Measurements from ENCODE around the gene SPATA4.
A peak's percentile ranks its signal among the peaks of the same experiment; 100 is the strongest.

Gene SPATA4

DNA sequence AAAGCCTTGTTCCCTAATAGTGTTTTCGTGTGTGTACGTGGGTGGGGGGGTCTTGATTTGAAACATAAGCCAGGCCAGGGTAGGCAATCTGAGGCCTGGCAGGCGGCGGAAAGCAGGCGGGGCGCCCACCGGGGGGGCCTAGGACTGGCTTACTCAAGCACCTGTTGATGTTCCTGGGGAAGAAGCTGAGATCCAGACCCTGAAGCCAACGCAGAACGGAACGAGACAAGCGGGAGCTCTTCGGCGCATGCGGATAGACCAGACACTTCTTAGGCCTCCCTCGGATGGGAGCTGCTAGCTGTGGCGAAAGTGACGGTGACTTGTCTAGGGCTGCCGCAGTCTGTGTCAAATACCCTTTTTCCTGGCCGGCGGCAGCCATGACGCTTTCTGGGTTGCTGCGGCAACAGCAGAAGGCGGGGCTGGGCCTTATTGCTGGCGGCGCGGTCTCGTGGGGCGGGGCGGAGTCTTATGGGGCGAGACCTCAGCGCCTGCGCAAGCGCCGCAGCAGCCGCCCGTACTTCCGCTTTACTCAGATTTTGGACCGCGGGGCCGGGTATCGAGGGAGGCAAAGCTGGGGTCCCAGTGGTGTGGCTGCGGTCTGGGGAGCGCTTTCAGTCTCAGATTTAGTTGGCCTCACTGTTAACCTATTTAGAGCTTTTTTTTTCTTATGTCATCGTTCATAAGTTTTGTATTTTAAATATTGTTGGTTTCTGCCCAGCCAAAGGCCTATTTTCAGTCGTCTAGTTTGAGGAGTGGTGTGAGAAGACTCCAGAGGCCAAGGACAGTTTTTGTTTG is at the start of gene SPATA4:
Gene SPATA4, minus strand, starts transcription at position 402 of the 795 bp plus-strand sequence. Its CDS starts 23 bp downstream, at position 379.
- H3K27ac ChIP-seq (ENCODE audit: low read depth, low read length) = peak within 1 kb of the TSS; percentile 58
- peaks cover 0 to 4% (median 0%) of the 10 kb centered on the region in 5 donors for H3K27me3 ChIP-seq (ENCODE audit: control insufficient read depth in 5 of 5, insufficient read depth in 4 of 5, low read length in 5 of 5)
- H3K9ac ChIP-seq (ENCODE audit: low read length in 5 of 5) = peak within 1 kb of the TSS; percentile 48 to 82 (median 80)
- no peaks in the 10 kb centered on the region for H3K36me3 ChIP-seq (ENCODE audit: control insufficient read depth in 5 of 5, insufficient read depth in 5 of 5, low read length in 5 of 5)
- H3K9me3 ChIP-seq (ENCODE audit: control insufficient read depth in 5 of 5, low read length in 5 of 5) = no peaks in the 10 kb centered on the region
- H3K4me3 ChIP-seq (ENCODE audit: low read depth in 1 of 5, low read length in 5 of 5) = peak within 1 kb of the TSS; percentile 79 to 96 (median 93)
- peaks cover 0 to 9% (median 7%) of the 10 kb centered on the region in 5 donors for H3K4me1 ChIP-seq (ENCODE audit: control insufficient read depth in 5 of 5, insufficient read depth in 5 of 5, low read length in 5 of 5)

DNA sequence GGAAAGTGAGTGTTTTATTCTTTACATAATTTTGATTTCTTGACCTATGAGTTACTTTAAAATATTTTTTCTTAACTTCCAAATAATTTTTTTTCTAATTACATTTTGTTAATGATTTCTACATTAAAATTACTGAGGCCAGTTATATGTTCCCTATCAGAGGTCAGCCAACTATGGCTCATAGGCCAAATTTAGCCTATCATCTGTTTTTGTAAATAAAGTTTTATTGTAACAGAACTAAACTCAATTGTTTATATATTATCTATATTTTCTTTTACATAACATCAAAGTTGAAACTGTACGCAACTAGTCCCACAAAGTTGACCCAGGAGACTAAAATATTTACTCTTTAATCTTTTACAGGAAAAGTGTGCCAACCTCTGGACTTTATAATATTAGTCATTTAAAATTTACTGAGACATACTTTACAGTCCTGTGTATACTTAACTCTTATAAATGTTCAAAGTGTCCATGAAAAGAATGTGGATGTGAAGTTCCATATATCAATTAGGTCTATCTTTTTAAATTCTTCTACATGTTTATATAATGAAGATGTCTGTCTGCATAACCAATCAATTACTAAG is 47.5 kb upstream of the SPATA4 start:
- H3K27me3 ChIP-seq (ENCODE audit: control insufficient read depth in 5 of 5, insufficient read depth in 4 of 5, low read length in 5 of 5) = no peaks in the 10 kb centered on the region
- H3K4me3 ChIP-seq (ENCODE audit: low read depth in 1 of 5, low read length in 5 of 5) = no peak overlapping the region
- H3K9ac ChIP-seq (ENCODE audit: low read length in 5 of 5) = no peak overlapping the region
- H3K27ac ChIP-seq (ENCODE audit: low read depth, low read length) = no peak overlapping the region
- no peaks in the 10 kb centered on the region for H3K36me3 ChIP-seq (ENCODE audit: control insufficient read depth in 5 of 5, insufficient read depth in 5 of 5, low read length in 5 of 5)
- no peaks in the 10 kb centered on the region for H3K9me3 ChIP-seq (ENCODE audit: control insufficient read depth in 5 of 5, low read length in 5 of 5)
- no peaks in the 10 kb centered on the region for H3K4me1 ChIP-seq (ENCODE audit: control insufficient read depth in 5 of 5, insufficient read depth in 5 of 5, low read length in 5 of 5)

DNA sequence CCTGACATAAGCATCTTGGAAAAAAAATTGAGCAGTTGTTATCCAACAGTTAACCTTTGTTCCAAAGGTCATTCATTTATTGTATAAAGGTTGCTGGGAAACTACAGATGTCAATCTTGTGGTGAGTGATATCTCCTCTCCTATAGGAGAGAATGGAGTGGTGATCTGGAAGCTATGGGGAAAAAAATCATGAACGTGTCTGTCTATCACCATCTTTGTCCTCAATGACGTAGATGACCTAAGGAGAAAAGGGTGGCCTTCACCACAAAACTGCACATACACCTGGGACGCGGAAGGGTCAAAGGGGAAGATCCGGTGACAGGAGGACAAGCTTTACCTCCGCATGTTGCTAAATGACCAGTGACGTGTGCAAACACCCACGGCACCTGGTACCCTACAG is 46.3 kb upstream of the SPATA4 start:
- Histone ChIP-seq H3K36me3 (ENCODE audit: control insufficient read depth in 5 of 5, insufficient read depth in 5 of 5, low read length in 5 of 5) (no peaks in the 10 kb centered on the region), H3K9me3 (ENCODE audit: control insufficient read depth in 5 of 5, low read length in 5 of 5) (no peaks in the 10 kb centered on the region), H3K9ac (ENCODE audit: low read length in 5 of 5) (no peak overlapping the region), H3K27me3 (ENCODE audit: control insufficient read depth in 5 of 5, insufficient read depth in 4 of 5, low read length in 5 of 5) (no peaks in the 10 kb centered on the region), H3K4me3 (ENCODE audit: low read depth in 1 of 5, low read length in 5 of 5) (no peak overlapping the region), H3K4me1 (ENCODE audit: control insufficient read depth in 5 of 5, insufficient read depth in 5 of 5, low read length in 5 of 5) (no peaks in the 10 kb centered on the region), H3K27ac (ENCODE audit: low read depth, low read length) (no peak overlapping the region)

DNA sequence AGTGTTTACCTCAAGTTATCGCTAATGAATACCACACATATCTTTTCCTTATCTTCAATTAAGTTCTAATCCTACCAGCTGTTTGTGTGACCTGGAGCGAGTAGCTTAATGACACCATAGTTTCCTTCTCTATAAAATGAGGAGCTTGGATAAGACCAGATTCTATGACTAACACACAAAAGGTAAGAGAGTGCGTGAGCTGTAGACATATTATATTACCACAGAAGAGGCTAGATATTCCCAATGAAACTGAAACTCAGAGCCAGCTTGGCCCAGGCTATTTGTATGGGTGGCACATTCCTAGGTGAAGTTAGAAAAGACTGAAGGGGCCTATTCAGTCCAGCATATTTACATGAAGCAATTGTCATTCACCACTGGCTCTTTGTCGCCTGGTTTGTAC is 43.4 kb upstream of the SPATA4 start:
- Histone ChIP-seq H3K4me3 (ENCODE audit: low read depth in 1 of 5, low read length in 5 of 5) (no peak overlapping the region), H3K27me3 (ENCODE audit: control insufficient read depth in 5 of 5, insufficient read depth in 4 of 5, low read length in 5 of 5) (no peaks in the 10 kb centered on the region), H3K36me3 (ENCODE audit: control insufficient read depth in 5 of 5, insufficient read depth in 5 of 5, low read length in 5 of 5) (no peaks in the 10 kb centered on the region), H3K9me3 (ENCODE audit: control insufficient read depth in 5 of 5, low read length in 5 of 5) (no peaks in the 10 kb centered on the region), H3K27ac (ENCODE audit: low read depth, low read length) (no peak overlapping the region), H3K4me1 (ENCODE audit: control insufficient read depth in 5 of 5, insufficient read depth in 5 of 5, low read length in 5 of 5) (no peaks in the 10 kb centered on the region), H3K9ac (ENCODE audit: low read length in 5 of 5) (no peak overlapping the region)

DNA sequence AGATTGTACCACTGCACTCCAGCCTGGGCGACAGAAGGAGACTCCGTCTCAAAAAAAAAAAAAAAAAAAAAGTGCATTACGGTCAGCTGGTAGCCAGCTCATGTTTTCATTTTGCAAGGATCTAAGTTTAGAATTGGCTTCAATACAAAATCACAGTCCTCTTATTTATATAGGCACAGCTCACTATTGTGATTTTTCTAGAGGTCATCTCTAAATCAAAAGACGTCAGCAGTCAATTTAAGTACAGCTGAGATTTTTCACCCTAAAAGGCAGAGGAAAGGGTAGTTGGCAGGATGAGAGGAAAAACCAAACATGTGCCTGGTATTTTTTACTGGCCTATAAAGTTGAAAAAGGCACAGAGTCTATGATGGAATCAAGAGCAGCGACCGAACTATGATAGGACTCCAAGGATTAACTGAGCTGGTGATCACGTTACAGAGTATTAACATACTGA is 42.8 kb upstream of the SPATA4 start:
- Histone ChIP-seq H3K4me1 (ENCODE audit: control insufficient read depth in 5 of 5, insufficient read depth in 5 of 5, low read length in 5 of 5) (no peaks in the 10 kb centered on the region), H3K9ac (ENCODE audit: low read length in 5 of 5) (no peak overlapping the region), H3K36me3 (ENCODE audit: control insufficient read depth in 5 of 5, insufficient read depth in 5 of 5, low read length in 5 of 5) (no peaks in the 10 kb centered on the region), H3K9me3 (ENCODE audit: control insufficient read depth in 5 of 5, low read length in 5 of 5) (no peaks in the 10 kb centered on the region), H3K27ac (ENCODE audit: low read depth, low read length) (no peak overlapping the region), H3K27me3 (ENCODE audit: control insufficient read depth in 5 of 5, insufficient read depth in 4 of 5, low read length in 5 of 5) (no peaks in the 10 kb centered on the region), H3K4me3 (ENCODE audit: low read depth in 1 of 5, low read length in 5 of 5) (no peak overlapping the region)

DNA sequence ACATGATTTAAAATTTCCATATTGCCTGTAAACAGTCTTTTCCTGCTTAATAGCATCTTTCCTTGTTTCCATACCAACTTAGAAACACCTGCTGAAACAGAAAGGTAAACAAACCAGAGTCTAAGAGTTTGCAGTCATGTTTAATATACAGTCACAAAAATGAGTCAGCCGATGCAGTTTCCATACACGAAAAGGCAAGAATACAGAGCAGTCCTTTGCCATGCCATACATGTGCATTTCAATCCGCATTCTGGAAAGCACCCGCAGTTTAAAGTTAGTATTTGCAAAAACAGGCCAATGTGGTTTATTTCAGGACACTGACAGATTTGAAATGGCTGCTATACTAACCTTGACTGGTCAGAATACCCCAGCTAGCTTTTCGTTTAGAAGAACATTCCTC is 41.6 kb upstream of the SPATA4 start:
- Histone ChIP-seq H3K9me3 (ENCODE audit: control insufficient read depth in 5 of 5, low read length in 5 of 5) (no peaks in the 10 kb centered on the region), H3K36me3 (ENCODE audit: control insufficient read depth in 5 of 5, insufficient read depth in 5 of 5, low read length in 5 of 5) (no peaks in the 10 kb centered on the region), H3K4me3 (ENCODE audit: low read depth in 1 of 5, low read length in 5 of 5) (no peak overlapping the region), H3K27me3 (ENCODE audit: control insufficient read depth in 5 of 5, insufficient read depth in 4 of 5, low read length in 5 of 5) (no peaks in the 10 kb centered on the region), H3K27ac (ENCODE audit: low read depth, low read length) (no peak overlapping the region), H3K9ac (ENCODE audit: low read length in 5 of 5) (no peak overlapping the region), H3K4me1 (ENCODE audit: control insufficient read depth in 5 of 5, insufficient read depth in 5 of 5, low read length in 5 of 5) (no peaks in the 10 kb centered on the region)

DNA sequence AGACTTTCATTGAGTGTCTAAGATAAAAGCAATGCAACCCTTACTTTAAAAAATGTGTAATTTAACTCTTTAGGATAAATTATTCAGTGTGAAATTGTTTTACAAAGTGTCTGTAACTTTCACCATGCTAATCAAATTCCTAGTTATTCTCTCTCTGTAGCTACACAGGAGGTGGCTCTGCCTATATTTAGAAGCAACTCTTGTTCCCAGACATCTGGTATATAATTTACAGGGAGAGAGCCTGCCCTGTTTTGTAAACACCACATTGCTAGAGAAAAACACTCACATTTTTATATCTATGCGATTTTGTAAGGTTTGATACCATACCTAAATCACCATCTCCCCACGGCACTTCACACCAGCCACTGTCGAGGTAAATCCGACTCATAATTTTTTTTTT is 35.5 kb upstream of the SPATA4 start:
- no peaks in the 10 kb centered on the region for H3K9me3 ChIP-seq (ENCODE audit: control insufficient read depth in 5 of 5, low read length in 5 of 5)
- peaks cover 0 to 6% (median 0%) of the 10 kb centered on the region in 5 donors for H3K4me1 ChIP-seq (ENCODE audit: control insufficient read depth in 5 of 5, insufficient read depth in 5 of 5, low read length in 5 of 5)
- H3K27me3 ChIP-seq (ENCODE audit: control insufficient read depth in 5 of 5, insufficient read depth in 4 of 5, low read length in 5 of 5) = no peaks in the 10 kb centered on the region
- H3K4me3 ChIP-seq (ENCODE audit: low read depth in 1 of 5, low read length in 5 of 5) = peak overlapping the region in 1 of 5 donors; percentile 1
- H3K9ac ChIP-seq (ENCODE audit: low read length in 5 of 5) = no peak overlapping the region
- H3K36me3 ChIP-seq (ENCODE audit: control insufficient read depth in 5 of 5, insufficient read depth in 5 of 5, low read length in 5 of 5) = no peaks in the 10 kb centered on the region
- no peak overlapping the region for H3K27ac ChIP-seq (ENCODE audit: low read depth, low read length)

DNA sequence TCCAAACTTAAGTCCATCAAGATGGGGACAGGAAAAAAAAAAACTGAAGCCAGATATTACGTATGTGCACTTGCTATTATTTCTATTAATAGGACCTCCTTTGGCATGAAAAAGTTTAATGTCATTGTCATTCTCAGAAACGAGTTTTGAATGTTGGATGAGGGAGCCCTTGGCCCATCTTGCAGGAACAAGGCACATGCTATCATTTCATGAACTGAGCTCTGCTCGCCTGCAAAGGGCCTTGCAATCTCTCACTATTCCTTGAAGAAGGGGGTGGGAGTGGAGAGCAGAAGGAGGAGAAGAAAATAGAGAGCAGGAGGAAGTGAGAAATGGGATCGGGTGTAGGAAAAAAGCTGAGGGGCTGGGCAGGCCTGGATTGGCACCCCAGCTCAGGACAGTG is 34.3 kb upstream of the SPATA4 start:
- Histone ChIP-seq H3K27ac (ENCODE audit: low read depth, low read length) (no peak overlapping the region), H3K27me3 (ENCODE audit: control insufficient read depth in 5 of 5, insufficient read depth in 4 of 5, low read length in 5 of 5) (no peaks in the 10 kb centered on the region), H3K4me3 (ENCODE audit: low read depth in 1 of 5, low read length in 5 of 5) (no peak overlapping the region)

DNA sequence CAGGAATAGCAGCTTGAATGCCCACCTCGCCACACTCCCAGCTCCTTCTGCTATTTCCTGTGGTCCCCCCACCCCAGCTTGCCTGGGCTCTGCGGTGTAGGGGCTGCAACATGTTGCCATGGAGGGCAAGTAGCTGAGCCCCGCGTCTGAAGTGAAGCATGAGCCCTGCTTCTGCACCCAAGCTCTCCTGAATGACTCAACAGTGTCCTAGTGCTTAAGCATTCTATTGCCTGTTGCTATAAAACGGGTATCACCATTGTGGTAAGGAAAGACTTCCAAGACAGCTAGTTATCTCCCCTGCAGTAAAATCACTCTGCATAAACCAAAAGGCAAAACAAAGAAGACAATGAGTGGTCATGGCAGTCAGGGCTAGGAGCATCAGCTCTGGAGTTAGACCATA is 31.4 kb upstream of the SPATA4 start:
- Histone ChIP-seq H3K9me3 (ENCODE audit: control insufficient read depth in 5 of 5, low read length in 5 of 5) (no peaks in the 10 kb centered on the region), H3K27ac (ENCODE audit: low read depth, low read length) (no peak overlapping the region), H3K4me1 (ENCODE audit: control insufficient read depth in 5 of 5, insufficient read depth in 5 of 5, low read length in 5 of 5) (peaks cover 0 to 6% (median 0%) of the 10 kb centered on the region in 5 donors), H3K27me3 (ENCODE audit: control insufficient read depth in 5 of 5, insufficient read depth in 4 of 5, low read length in 5 of 5) (no peaks in the 10 kb centered on the region), H3K36me3 (ENCODE audit: control insufficient read depth in 5 of 5, insufficient read depth in 5 of 5, low read length in 5 of 5) (no peaks in the 10 kb centered on the region), H3K4me3 (ENCODE audit: low read depth in 1 of 5, low read length in 5 of 5) (no peak overlapping the region), H3K9ac (ENCODE audit: low read length in 5 of 5) (no peak overlapping the region)

More for the DNA sequence above, 34.3 kb upstream of the SPATA4 start:
- H3K4me1 ChIP-seq (ENCODE audit: control insufficient read depth in 5 of 5, insufficient read depth in 5 of 5, low read length in 5 of 5) = peaks cover 0 to 6% (median 0%) of the 10 kb centered on the region in 5 donors
- H3K9me3 ChIP-seq (ENCODE audit: control insufficient read depth in 5 of 5, low read length in 5 of 5) = no peaks in the 10 kb centered on the region
- H3K9ac ChIP-seq (ENCODE audit: low read length in 5 of 5) = no peak overlapping the region
- no peaks in the 10 kb centered on the region for H3K36me3 ChIP-seq (ENCODE audit: control insufficient read depth in 5 of 5, insufficient read depth in 5 of 5, low read length in 5 of 5)

DNA sequence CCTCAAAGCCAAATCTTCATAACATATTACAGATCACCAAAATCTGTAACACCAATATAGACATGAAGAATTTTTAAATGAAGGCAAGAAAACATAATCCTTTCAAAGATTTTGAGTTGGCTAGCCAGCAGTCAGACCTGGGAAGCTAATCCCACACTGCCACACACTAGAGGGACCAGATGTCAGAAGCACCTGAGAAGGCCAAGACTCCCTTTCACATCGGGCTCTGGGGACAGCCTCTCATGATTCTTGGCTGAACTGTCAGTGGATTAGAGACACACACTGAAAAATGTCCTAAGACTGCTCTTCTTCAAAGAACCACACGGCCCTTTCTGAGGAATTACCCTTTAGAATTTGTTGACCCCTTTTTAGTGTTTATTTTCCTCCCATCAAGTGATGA is 28.2 kb upstream of the SPATA4 start:
- no peaks in the 10 kb centered on the region for H3K4me1 ChIP-seq (ENCODE audit: control insufficient read depth in 5 of 5, insufficient read depth in 5 of 5, low read length in 5 of 5)
- H3K9me3 ChIP-seq (ENCODE audit: control insufficient read depth in 5 of 5, low read length in 5 of 5) = no peaks in the 10 kb centered on the region
- no peak overlapping the region for H3K27ac ChIP-seq (ENCODE audit: low read depth, low read length)
- no peaks in the 10 kb centered on the region for H3K36me3 ChIP-seq (ENCODE audit: control insufficient read depth in 5 of 5, insufficient read depth in 5 of 5, low read length in 5 of 5)
- no peaks in the 10 kb centered on the region for H3K27me3 ChIP-seq (ENCODE audit: control insufficient read depth in 5 of 5, insufficient read depth in 4 of 5, low read length in 5 of 5)
- no peak overlapping the region for H3K9ac ChIP-seq (ENCODE audit: low read length in 5 of 5)
- no peak overlapping the region for H3K4me3 ChIP-seq (ENCODE audit: low read depth in 1 of 5, low read length in 5 of 5)

All from subcutaneous abdominal adipose tissue (tissue), 5 donors.